Large intestine (tissue), 3 donors: ENCODE data around the gene RIPOR2. TPM values are rescaled to one million over a fixed set of nuclear protein-coding genes. Genes with fewer than 3 reads are reported as not detected.

Source experiments
- DNase-seq, 2 donors: peaks; one replicate each; pipeline versions ENCODE4 v3.0.0 to v3.0.0-alpha.2; 2013
- H3K27ac ChIP-seq: one replicate; pipeline ENCODE4 v1.5.1; 2013; ENCODE audit warnings: low read length
- H3K27me3 ChIP-seq: 2 replicates; pipeline ENCODE4 v1.6.1; 2013; ENCODE audit warnings: low read length; ENCODE audit not compliant: control insufficient read depth, insufficient read depth
- H3K36me3 ChIP-seq: 2 replicates; pipeline ENCODE4 v1.6.1; 2013; ENCODE audit warnings: low read length; ENCODE audit not compliant: control insufficient read depth, insufficient read depth
- H3K4me1 ChIP-seq: one replicate; pipeline ENCODE4 v1.6.1; 2013; ENCODE audit warnings: low read length; ENCODE audit not compliant: control insufficient read depth, insufficient read depth
- H3K4me3 ChIP-seq: one replicate; pipeline ENCODE4 v1.5.1; 2013; ENCODE audit warnings: low read length
- H3K9me3 ChIP-seq: one replicate; pipeline ENCODE4 v1.6.1; 2013; ENCODE audit warnings: mild to moderate bottlenecking, low read depth, low read length, moderate library complexity; ENCODE audit not compliant: control insufficient read depth
- WGBS: methylation state at CpG from one replicate; pipeline ENCODE4 v1.1.5; 2013; ENCODE audit warnings: low lambda C conversion rate; ENCODE audit not compliant: insufficient coverage; 5-methylcytosine and 5-hydroxymethylcytosine counted together
- polyA plus RNA-seq: library from polyadenylated mRNA; unstranded; fragments of 120-200 nt; gene quantifications from one replicate; pipeline ENCODE4 v1.2.1, GENCODE V29; 2013

The RIPOR2 gene
- polyA plus RNA-seq, 1 donor: 2.1 TPM

- no peak for DNase-seq
- no peaks in the 10 kb centered on the region for H3K27me3 ChIP-seq
- H3K27ac ChIP-seq: no peak overlapping the region
- WGBS: 100% methylated on average over 1 of the region's 6 CpGs
- H3K9me3 ChIP-seq: no peaks in the 10 kb centered on the region
- H3K4me1 ChIP-seq: no peaks in the 10 kb centered on the region
- no peaks in the 10 kb centered on the region for H3K36me3 ChIP-seq
- H3K4me3 ChIP-seq: no peak overlapping the region
Observed at GRCh38 chr6:24859608-24860200, 76.1 kb downstream of the RIPOR2 start.

DNA sequence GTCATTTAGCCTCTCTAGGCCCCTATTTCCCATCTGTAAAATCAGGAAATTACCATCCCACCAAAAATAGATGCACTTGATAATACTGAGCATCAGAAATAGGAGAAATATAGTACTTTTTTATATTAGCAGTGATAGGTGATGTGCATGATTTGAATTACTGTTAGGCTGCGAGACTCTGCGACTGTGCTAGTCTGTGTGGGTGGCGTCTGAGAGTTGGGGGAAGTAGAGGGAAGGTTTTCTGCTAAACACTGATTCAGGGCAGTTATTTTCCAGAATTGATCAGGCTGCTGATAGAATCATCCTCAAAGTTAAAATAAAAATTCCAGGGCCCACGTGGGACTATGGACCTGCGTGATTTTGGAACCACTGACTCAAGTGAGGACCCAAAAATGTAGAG, 76.6 kb downstream of the RIPOR2 start:
- Histone ChIP-seq H3K36me3 (no peaks in the 10 kb centered on the region), H3K27ac (no peak overlapping the region), H3K27me3 (no peaks in the 10 kb centered on the region), H3K4me3 (no peak overlapping the region), H3K9me3 (no peaks in the 10 kb centered on the region), H3K4me1 (no peaks in the 10 kb centered on the region)
- DNase-seq: no peak
- WGBS: 100% methylated on average over 1 of the region's 5 CpGs

GRCh38 chr6:24858177-24858653, 77.5 kb downstream of the RIPOR2 start:
- no peak overlapping the region for H3K27ac ChIP-seq
- H3K4me1 ChIP-seq: no peaks in the 10 kb centered on the region
- no peaks in the 10 kb centered on the region for H3K36me3 ChIP-seq
- H3K4me3 ChIP-seq: no peak overlapping the region
- DNase-seq: peak in 1 of 2 donors; percentile 20
- H3K27me3 ChIP-seq: no peaks in the 10 kb centered on the region
- no peaks in the 10 kb centered on the region for H3K9me3 ChIP-seq
- 43% methylated on average over 1 of the region's 1 CpG for WGBS

GRCh38 chr6:24856901-24857670, 78.7 kb downstream of the RIPOR2 start:
- DNase-seq: no peak

DNA sequence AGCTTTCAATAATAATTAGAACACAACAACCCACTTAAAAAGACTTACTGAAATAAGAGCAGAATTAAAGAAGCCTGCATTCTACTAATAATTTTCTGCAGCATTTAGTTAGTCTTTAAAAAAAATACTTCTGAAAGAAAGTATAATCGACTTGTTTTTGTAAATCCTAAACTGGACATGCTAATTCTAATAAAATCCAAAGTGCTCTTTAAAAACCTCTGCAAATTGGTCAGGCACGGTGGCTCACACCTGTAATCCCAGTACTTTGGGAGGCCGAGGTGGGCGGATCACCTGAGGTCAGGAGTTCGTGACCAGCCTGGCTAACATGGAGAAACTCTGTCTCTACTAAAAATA, 79.5 kb downstream of the RIPOR2 start:
- Histone ChIP-seq H3K9me3 (no peaks in the 10 kb centered on the region), H3K27ac (no peak overlapping the region), H3K4me1 (no peaks in the 10 kb centered on the region), H3K27me3 (no peaks in the 10 kb centered on the region), H3K4me3 (no peak overlapping the region), H3K36me3 (no peaks in the 10 kb centered on the region)
- no peak for DNase-seq
- WGBS: 20% methylated on average over 1 of the region's 5 CpGs

More at GRCh38 chr6:24856901-24857670, 78.7 kb downstream of the RIPOR2 start:
- Histone ChIP-seq H3K27me3 (no peaks in the 10 kb centered on the region), H3K4me1 (no peaks in the 10 kb centered on the region), H3K36me3 (no peaks in the 10 kb centered on the region), H3K4me3 (no peak overlapping the region), H3K27ac (no peak overlapping the region), H3K9me3 (no peaks in the 10 kb centered on the region)
- no CpG with 5 or more reads among the region's 7 CpGs for WGBS

DNA sequence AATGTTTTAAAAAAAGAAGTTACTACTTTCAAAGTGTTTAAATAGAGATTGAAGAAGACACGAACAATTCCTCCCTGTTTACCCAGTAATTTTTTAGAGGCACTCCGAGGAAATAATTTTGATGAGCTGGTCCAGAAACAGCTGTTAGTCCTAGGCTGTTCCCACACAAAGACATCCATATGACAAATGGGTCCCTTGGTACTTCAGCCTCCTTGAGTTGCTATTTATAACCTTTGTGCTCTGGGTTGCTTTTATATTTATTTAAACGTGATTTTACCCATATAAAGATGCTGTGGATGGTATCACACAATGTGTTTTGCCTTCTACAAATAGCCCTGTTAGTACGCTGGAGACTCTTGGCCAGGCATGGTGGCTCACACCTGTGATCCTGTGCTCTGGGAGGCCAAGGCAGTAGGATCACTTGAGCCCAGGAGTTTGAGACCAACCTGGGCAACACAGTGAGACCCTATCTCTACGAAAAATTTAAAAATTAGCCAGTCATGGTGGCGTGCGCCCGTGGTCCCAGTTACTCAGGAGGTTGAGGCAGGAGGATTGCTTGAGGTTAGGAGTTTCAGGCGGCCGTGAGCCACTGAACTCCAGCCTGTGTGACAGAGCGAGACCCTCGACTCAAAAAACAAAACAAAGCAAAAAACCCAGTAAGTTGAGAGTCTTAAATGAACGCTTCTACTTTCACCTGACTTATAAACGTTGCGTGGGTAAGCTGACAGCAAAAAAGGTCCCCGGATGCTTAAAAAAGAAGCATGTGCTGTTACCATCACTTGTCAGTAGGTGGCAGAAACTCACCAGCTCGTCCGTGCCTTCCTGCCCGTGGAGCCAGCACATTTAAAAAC, 80.1 kb downstream of the RIPOR2 start:
- H3K27me3 ChIP-seq: no peaks in the 10 kb centered on the region
- DNase-seq: peak; percentile 47 to 54
- no peaks in the 10 kb centered on the region for H3K9me3 ChIP-seq
- no peaks in the 10 kb centered on the region for H3K36me3 ChIP-seq
- no peaks in the 10 kb centered on the region for H3K4me1 ChIP-seq
- no peak overlapping the region for H3K4me3 ChIP-seq
- WGBS: 17% methylated on average over 6 of the region's 19 CpGs
- H3K27ac ChIP-seq: no peak overlapping the region

DNA sequence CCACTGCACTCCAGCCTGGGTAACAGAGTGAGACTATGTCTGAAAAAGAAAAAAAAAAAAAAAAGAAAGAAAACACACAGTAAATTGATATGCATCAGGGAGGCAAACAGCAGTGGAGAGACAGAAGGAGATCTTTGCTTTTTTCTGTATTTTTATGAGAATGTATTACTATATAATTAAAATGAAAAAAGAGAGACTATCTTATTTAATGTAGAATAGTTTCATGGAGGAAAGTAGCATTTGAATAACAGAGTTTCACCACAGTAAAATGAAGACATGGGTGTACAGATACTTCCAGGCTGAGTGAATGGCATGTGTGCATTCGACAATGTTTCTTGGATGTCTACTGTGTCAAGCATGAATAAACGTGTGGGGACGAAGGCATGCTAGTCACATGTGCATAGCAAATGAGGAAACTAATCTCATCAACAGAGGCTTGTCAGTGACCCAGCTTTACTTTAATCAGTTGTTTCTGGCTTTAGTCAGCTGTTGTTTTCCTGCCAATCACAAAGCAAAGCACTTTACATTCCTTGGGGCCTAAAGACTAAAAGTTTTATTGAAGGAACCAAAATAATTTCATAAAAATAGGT, 81.6 kb downstream of the RIPOR2 start:
- WGBS: 60% methylated on average over 1 of the region's 3 CpGs

GRCh38 chr6:24851086-24851485, 84.7 kb downstream of the RIPOR2 start:
- H3K4me3 ChIP-seq: no peak overlapping the region
- WGBS: no CpG with 5 or more reads among the region's 2 CpGs
- H3K9me3 ChIP-seq: no peaks in the 10 kb centered on the region

More for the DNA sequence above, 81.6 kb downstream of the RIPOR2 start:
- no peak for DNase-seq
- Histone ChIP-seq H3K4me3 (no peak overlapping the region), H3K4me1 (no peaks in the 10 kb centered on the region), H3K36me3 (peaks cover 2% of the 10 kb centered on the region), H3K9me3 (no peaks in the 10 kb centered on the region), H3K27ac (no peak overlapping the region), H3K27me3 (no peaks in the 10 kb centered on the region)

DNA sequence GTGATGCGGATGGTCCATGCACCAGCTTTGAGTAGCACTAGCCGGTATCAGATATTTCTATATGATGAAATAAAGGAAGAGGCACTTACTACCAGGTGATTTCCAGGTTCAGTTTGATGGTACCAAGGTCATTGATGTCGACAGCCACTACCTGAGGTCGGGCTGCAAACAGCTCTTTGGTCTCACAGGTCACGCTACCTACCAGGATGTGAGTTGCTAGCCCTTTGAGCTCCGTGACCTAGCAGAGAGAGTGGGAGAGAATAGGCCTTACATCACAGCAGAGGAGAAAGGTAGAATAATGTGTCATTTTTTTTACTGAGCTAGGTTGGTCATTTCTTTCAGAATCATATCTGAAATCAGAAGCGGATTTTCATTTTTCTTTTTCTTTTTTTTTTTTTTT, 86.0 kb downstream of the RIPOR2 start:
- H3K4me1 ChIP-seq: no peaks in the 10 kb centered on the region
- no peak for DNase-seq
- WGBS: no CpG with 5 or more reads among the region's 7 CpGs
- H3K36me3 ChIP-seq: peaks cover 2% of the 10 kb centered on the region
- no peaks in the 10 kb centered on the region for H3K27me3 ChIP-seq
- no peaks in the 10 kb centered on the region for H3K9me3 ChIP-seq
- H3K4me3 ChIP-seq: no peak overlapping the region
- H3K27ac ChIP-seq: no peak overlapping the region

More at GRCh38 chr6:24851086-24851485, 84.7 kb downstream of the RIPOR2 start:
- H3K36me3 ChIP-seq: peaks cover 2% of the 10 kb centered on the region
- no peak for DNase-seq
- no peak overlapping the region for H3K27ac ChIP-seq
- no peaks in the 10 kb centered on the region for H3K27me3 ChIP-seq
- no peaks in the 10 kb centered on the region for H3K4me1 ChIP-seq

- no peaks in the 10 kb centered on the region for H3K27me3 ChIP-seq
- H3K36me3 ChIP-seq: peaks cover 2% of the 10 kb centered on the region
- no peaks in the 10 kb centered on the region for H3K9me3 ChIP-seq
- WGBS: 100% methylated on average over 2 of the region's 4 CpGs
- DNase-seq: no peak
- no peak overlapping the region for H3K4me3 ChIP-seq
- H3K27ac ChIP-seq: no peak overlapping the region
- no peaks in the 10 kb centered on the region for H3K4me1 ChIP-seq
Observed at GRCh38 chr6:24848461-24848860, 87.3 kb downstream of the RIPOR2 start.
